Measurements from ENCODE around the gene RIGI.

DNA sequence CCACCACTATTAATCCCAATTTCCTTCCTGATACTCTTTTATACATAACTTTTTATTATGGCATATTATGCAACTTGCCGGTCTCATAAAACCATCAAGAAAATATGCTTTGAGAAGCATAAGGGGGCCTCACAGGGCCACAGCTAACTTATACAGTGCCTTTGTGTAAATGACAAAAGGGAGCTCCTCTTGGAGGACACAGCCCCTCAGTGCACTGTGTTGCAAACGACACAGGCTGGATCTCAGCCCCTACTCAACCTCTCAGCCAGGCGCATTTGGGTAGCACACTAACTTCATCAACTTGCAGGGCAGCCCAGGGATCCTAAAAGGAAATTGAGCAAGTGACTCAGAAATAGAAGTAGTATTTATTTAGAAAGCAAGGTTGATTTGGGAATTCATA, 35.4 kb downstream of the RIGI start:
- TF ChIP-seq, protein P1, sequence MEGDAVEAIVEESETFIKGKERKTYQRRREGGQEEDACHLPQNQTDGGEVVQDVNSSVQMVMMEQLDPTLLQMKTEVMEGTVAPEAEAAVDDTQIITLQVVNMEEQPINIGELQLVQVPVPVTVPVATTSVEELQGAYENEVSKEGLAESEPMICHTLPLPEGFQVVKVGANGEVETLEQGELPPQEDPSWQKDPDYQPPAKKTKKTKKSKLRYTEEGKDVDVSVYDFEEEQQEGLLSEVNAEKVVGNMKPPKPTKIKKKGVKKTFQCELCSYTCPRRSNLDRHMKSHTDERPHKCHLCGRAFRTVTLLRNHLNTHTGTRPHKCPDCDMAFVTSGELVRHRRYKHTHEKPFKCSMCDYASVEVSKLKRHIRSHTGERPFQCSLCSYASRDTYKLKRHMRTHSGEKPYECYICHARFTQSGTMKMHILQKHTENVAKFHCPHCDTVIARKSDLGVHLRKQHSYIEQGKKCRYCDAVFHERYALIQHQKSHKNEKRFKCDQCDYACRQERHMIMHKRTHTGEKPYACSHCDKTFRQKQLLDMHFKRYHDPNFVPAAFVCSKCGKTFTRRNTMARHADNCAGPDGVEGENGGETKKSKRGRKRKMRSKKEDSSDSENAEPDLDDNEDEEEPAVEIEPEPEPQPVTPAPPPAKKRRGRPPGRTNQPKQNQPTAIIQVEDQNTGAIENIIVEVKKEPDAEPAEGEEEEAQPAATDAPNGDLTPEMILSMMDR (IDR thresholded peaks at IDR 0.05), result no peak
- TF ChIP-seq POLR2A (IDR thresholded peaks at IDR 0.05) (no peak), POLR2AphosphoS5 (IDR thresholded peaks at IDR 0.05) (no peak)
